Activated T-helper 1 cell treated with anti-CD3 and anti-CD28 coated beads, Interleukin-12 subunit alpha, Interleukin-12 subunit beta, Interleukin-2, Interleukin-4 antibody, amounts not matched to agents 30 ng/mL and 10 ng/mL and 1 ng/mL, durations not matched to agents 14 hours and 24 hours and 36 hours (primary cell): Measurements from ENCODE around the gene GATB. TPM values are rescaled to one million over a fixed set of nuclear protein-coding genes. Genes with fewer than 3 reads are reported as not detected.

Experiments
- DNase-seq: peaks from one replicate; pipeline ENCODE4 v3.0.0; 2021; ENCODE audit warnings: low spot score
- H3K27ac Mint-ChIP-seq: one replicate; pipeline ENCODE4 v1.8.0; 2021; ENCODE audit warnings: mild to moderate bottlenecking, mixed read lengths
- H3K27me3 Mint-ChIP-seq: one replicate; pipeline ENCODE4 v1.8.0; 2022; ENCODE audit warnings: mild to moderate bottlenecking, moderate library complexity, mixed read lengths; ENCODE audit not compliant: insufficient read depth
- H3K36me3 Mint-ChIP-seq: one replicate; pipeline ENCODE4 v1.8.0; 2021; ENCODE audit warnings: low read depth, mixed read lengths
- H3K4me1 Mint-ChIP-seq: one replicate; pipeline ENCODE4 v1.8.0; 2021; ENCODE audit warnings: low read depth, mixed read lengths
- H3K4me3 Mint-ChIP-seq: one replicate; pipeline ENCODE4 v1.8.0; 2021; ENCODE audit warnings: mild to moderate bottlenecking, moderate library complexity, mixed read lengths
- H3K9me3 Mint-ChIP-seq: one replicate; pipeline ENCODE4 v1.8.0; 2021; ENCODE audit warnings: mixed read lengths
- intact Hi-C: fragments of 100-400 bp; cut with micrococcal nuclease; formaldehyde crosslinking; loops from one replicate; pipeline ENCODE4 v1.15.1; 2024
- total RNA-seq: library from RNA; stranded (reverse); gene quantifications from 2 replicates; pipeline ENCODE4 v1.2.3, GENCODE V29; 2022

GATB gene
- total RNA-seq, 1 donor from 2014 or later: 16.1 TPM

DNA sequence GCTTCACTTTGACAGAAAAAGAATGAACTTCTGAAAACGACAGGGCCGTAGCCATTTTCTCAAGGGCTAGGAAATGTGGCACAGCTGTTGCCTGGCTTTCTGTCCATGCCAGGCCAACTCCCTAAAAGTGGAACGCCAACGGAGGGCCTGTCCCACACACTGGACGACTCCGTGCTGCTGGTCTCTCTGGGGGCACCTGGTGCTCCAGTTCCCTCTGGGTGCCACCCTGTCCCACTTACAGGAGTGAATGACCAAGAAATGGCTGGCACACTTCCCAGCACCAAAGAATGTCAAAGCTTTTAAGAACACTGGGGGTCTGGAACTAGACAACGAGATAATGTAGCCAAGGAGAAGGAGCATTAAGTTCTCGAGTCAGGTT, 40.9 kb downstream of the GATB start:
- H3K9me3 Mint-ChIP-seq: no peaks in the 10 kb centered on the region
- H3K4me3 Mint-ChIP-seq: no peak overlapping the region
- H3K36me3 Mint-ChIP-seq: no peaks in the 10 kb centered on the region
- H3K4me1 Mint-ChIP-seq: no peaks in the 10 kb centered on the region
- intact Hi-C loops: no loop called here
- no peak overlapping the region for H3K27ac Mint-ChIP-seq
- no peaks in the 10 kb centered on the region for H3K27me3 Mint-ChIP-seq
- no peak for DNase-seq

GRCh38 chr4:151718984-151719955, 41.5 kb downstream of the GATB start:
- no peaks in the 10 kb centered on the region for H3K27me3 Mint-ChIP-seq
- no peak for DNase-seq
- no peaks in the 10 kb centered on the region for H3K4me1 Mint-ChIP-seq
- intact Hi-C loops: no loop called here
- H3K4me3 Mint-ChIP-seq: no peak overlapping the region
- no peak overlapping the region for H3K27ac Mint-ChIP-seq
- no peaks in the 10 kb centered on the region for H3K9me3 Mint-ChIP-seq
- no peaks in the 10 kb centered on the region for H3K36me3 Mint-ChIP-seq

- Mint-ChIP-seq H3K9me3 (no peaks in the 10 kb centered on the region), H3K4me3 (no peak overlapping the region), H3K36me3 (no peaks in the 10 kb centered on the region), H3K4me1 (no peaks in the 10 kb centered on the region), H3K27ac (no peak overlapping the region), H3K27me3 (no peaks in the 10 kb centered on the region)
- no peak for DNase-seq
- intact Hi-C loops: no loop called here
These were observed 42.7 kb downstream of the GATB start for GRCh38 chr4:151717909-151718628.

DNA sequence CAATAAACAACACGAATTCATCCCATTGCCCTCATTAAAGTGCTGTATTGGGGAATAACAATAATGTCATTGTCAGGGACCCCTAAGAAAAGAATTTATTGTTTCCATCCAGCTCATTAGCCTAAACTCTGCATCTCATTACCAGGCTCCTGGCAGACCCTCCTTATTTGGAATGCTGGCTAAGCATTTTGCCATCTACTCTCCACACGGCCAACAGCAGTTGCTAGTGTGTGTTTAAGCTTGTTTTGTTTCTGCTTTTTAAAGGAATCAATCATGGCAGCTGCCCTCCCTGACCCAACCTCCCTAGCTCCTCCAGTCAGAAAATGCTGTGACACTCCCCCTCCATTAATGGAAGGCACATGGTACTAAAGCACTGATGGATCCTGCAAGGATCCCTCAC, 43.5 kb downstream of the GATB start:
- Mint-ChIP-seq H3K4me1 (no peaks in the 10 kb centered on the region), H3K4me3 (no peak overlapping the region), H3K9me3 (no peaks in the 10 kb centered on the region), H3K36me3 (no peaks in the 10 kb centered on the region), H3K27me3 (no peaks in the 10 kb centered on the region), H3K27ac (no peak overlapping the region)
- DNase-seq: no peak
- intact Hi-C loops: no loop called here

DNA sequence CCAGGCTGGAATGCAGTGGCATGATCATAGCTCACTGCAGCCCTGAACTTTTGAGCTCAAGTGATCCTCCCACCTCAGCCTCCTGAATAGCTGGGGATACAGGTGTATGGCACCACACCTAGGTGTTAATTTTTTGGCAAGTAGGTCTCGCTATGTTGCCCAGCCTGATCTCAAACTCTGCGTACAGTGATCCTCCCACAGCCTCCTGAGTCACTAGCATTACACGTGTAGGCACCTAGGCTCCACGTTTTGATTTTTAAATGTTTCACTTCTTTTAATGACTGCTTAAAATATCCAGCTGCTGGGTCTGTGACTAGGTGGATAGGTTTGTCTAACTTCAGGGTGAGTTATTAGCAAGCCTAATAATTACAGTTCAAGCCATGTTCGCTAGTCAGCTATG, 44.5 kb downstream of the GATB start:
- Mint-ChIP-seq H3K27me3 (no peaks in the 10 kb centered on the region), H3K36me3 (no peaks in the 10 kb centered on the region), H3K4me3 (no peak overlapping the region), H3K4me1 (no peaks in the 10 kb centered on the region), H3K9me3 (no peaks in the 10 kb centered on the region), H3K27ac (no peak overlapping the region)
- no peak for DNase-seq
- intact Hi-C loops: no loop called here

DNA sequence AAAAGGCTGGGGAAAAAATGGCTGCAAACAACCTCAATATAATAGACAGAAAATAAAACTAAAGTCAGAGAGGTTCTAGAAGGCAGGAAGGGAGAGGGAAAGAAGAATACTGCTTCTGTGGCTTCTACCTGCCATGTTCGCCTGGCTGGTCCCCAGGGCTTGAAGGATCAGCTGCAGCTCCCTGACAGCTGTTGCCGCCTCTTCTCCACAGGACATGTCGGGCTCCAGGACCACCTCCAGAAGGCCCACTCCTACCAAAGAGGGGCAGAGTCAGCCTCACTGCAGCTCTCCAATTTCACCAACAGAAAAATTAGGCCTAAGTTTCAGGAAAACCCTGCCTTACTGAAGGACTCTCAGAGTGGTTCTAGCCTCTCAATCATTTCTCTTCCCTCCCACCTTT, 44.9 kb downstream of the GATB start:
- Mint-ChIP-seq H3K27me3 (no peaks in the 10 kb centered on the region), H3K4me1 (no peaks in the 10 kb centered on the region), H3K27ac (no peak overlapping the region), H3K9me3 (no peaks in the 10 kb centered on the region), H3K36me3 (no peaks in the 10 kb centered on the region), H3K4me3 (no peak overlapping the region)
- intact Hi-C loops: no loop called here
- no peak for DNase-seq

DNA sequence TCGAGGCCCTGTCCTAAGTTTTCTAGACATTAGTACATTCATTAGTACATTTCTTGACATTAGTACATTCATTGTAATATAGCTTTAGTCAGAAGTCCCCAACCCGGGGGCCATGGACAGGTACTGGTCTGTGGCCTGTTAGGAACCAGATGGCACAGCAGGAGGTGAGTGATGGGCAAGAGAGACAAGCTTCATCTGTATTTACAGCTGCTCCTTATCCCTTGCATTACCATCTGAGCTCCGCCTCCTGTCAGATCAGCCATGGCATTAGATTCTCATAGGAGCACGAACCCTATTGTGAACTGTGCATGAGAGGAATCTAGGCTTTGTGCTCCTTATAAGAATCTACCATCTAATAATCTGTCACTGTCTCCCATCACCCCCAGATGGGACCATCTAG, 48.0 kb downstream of the GATB start:
- H3K36me3 Mint-ChIP-seq: no peaks in the 10 kb centered on the region
- intact Hi-C loops: no loop called here
- no peak overlapping the region for H3K4me3 Mint-ChIP-seq
- no peaks in the 10 kb centered on the region for H3K4me1 Mint-ChIP-seq
- H3K27ac Mint-ChIP-seq: no peak overlapping the region
- H3K27me3 Mint-ChIP-seq: no peaks in the 10 kb centered on the region
- H3K9me3 Mint-ChIP-seq: no peaks in the 10 kb centered on the region
- no peak for DNase-seq

- H3K36me3 Mint-ChIP-seq: no peaks in the 10 kb centered on the region
- no peak overlapping the region for H3K4me3 Mint-ChIP-seq
- no peaks in the 10 kb centered on the region for H3K4me1 Mint-ChIP-seq
- DNase-seq: no peak
- H3K27ac Mint-ChIP-seq: no peak overlapping the region
- intact Hi-C loops: no loop called here
- H3K27me3 Mint-ChIP-seq: no peaks in the 10 kb centered on the region
- no peaks in the 10 kb centered on the region for H3K9me3 Mint-ChIP-seq
These were observed 49.2 kb downstream of the GATB start for GRCh38 chr4:151711646-151712045.

DNA sequence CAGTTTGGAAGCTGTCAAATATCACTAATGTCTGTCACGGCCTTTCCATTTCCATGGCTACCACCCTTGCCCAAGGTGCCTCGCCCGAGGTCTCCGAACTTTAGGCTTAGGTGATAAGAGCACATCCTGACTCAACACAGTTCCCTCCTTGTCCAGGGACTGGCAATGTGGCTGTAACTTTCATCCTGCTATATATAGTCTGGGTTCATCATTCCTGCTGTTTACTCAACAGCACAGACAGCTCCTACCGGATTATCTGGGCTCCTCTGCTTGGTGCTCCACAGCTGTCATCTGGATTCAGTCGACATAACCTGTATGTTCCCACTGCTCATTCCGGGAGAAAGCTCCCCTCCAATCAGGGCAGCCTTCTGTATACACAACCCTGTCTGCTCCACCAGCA, 51.2 kb downstream of the GATB start:
- no peak for DNase-seq
- Mint-ChIP-seq H3K27ac (no peak overlapping the region), H3K36me3 (peaks cover 2% of the 10 kb centered on the region), H3K4me1 (no peaks in the 10 kb centered on the region), H3K9me3 (no peaks in the 10 kb centered on the region), H3K4me3 (no peak overlapping the region), H3K27me3 (no peaks in the 10 kb centered on the region)
- intact Hi-C loops: no loop called here

DNA sequence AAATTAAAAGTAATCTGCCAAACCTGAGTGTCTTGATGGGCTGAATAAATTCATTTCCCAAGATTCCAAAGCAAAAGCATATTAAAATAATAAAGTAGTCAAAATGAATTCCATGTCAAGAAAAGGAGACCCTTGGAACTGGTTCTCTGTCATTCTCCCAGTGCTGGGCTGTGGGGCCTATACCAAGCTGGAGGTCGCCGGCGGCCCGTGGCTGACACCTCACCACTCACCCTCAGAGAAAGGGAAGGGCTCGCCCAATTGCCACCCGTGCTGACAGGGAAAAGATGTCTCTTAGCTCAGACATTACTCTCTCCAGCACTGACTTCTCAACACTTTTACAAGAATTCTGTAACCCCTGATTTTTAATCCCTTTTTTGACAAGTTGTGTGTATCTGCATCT, 51.7 kb downstream of the GATB start:
- Mint-ChIP-seq H3K9me3 (no peaks in the 10 kb centered on the region), H3K27ac (no peak overlapping the region), H3K27me3 (no peaks in the 10 kb centered on the region), H3K36me3 (peaks cover 2% of the 10 kb centered on the region), H3K4me1 (no peaks in the 10 kb centered on the region), H3K4me3 (no peak overlapping the region)
- DNase-seq: no peak
- intact Hi-C loops: no loop called here

DNA sequence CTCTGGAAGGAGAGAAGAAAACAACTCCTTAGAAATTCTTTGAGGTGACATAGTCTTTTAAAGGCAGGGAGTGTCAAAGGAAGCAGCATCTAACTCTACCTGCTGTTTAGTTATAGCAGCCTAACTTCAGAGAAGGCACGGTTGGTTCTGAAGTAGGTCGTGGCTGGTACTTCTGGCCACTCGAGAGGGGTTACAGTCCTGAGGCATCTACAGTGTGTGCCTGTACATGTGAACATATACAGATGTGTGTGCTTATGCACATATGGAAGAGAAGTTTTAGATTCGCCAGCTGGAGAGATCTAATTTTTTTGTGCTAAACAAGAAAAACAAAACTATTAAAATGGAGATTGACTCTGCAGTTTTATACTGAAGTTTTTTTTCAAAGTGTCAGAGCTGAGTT, 52.7 kb downstream of the GATB start:
- Mint-ChIP-seq H3K27ac (no peak overlapping the region), H3K9me3 (no peaks in the 10 kb centered on the region), H3K4me1 (no peaks in the 10 kb centered on the region), H3K4me3 (no peak overlapping the region), H3K27me3 (no peaks in the 10 kb centered on the region), H3K36me3 (peaks cover 6% of the 10 kb centered on the region)
- intact Hi-C loops: no loop called here
- DNase-seq: no peak

GRCh38 chr4:151703401-151703800, 57.4 kb downstream of the GATB start:
- Mint-ChIP-seq H3K4me3 (no peak overlapping the region), H3K27me3 (no peaks in the 10 kb centered on the region), H3K36me3 (peaks cover 19% of the 10 kb centered on the region), H3K27ac (no peak overlapping the region), H3K4me1 (peaks cover 8% of the 10 kb centered on the region), H3K9me3 (no peaks in the 10 kb centered on the region)
- intact Hi-C loops: loop anchor here (5.0 kb wide), 1 partner anchor 184 kb away; no protein-coding TSS in a partner anchor
- no peak for DNase-seq

GRCh38 chr4:151702256-151702655, 58.6 kb downstream of the GATB start:
- no peak overlapping the region for H3K27ac Mint-ChIP-seq
- H3K4me3 Mint-ChIP-seq: no peak overlapping the region
- no peaks in the 10 kb centered on the region for H3K9me3 Mint-ChIP-seq
- no peak for DNase-seq
- no peaks in the 10 kb centered on the region for H3K27me3 Mint-ChIP-seq
- peaks cover 8% of the 10 kb centered on the region for H3K4me1 Mint-ChIP-seq
- intact Hi-C loops: loop anchor here (5.0 kb wide), 1 partner anchor 185 kb away; no protein-coding TSS in a partner anchor
- peaks cover 19% of the 10 kb centered on the region for H3K36me3 Mint-ChIP-seq
